HepG2 (cell line): Measurements from ENCODE around the gene MLLT1. TPM values are rescaled to one million over a fixed set of nuclear protein-coding genes. Genes with fewer than 3 reads are reported as not detected.

ENCODE experiments used
- ATAC-seq: fragments of 200-7000 bp; cut with Tn5 transposase; 3 replicates; pipeline ENCODE4 v1.9.1; 2020; ENCODE audit warnings: mild to moderate bottlenecking, moderate library complexity
- BruUV-seq: library from RNA; stranded (reverse); fragments of 400-500 nt; replicated peaks from 2 replicates; lab custom pipeline; 2021; lab: Mats Ljungman, UMichigan
- CTCF ChIA-PET: fragments of 300-600 bp; formaldehyde crosslinking; extraction: SDS; loops from one replicate; lab custom pipeline; 2021; ENCODE audit warnings: low total read pairs, inconsistent platforms, low intra/inter-chr PET ratio; lab: Yijun Ruan, JAX
- POLR2A ChIA-PET: fragments of 350-600 bp; sonication (Branson Sonifier 250); formaldehyde crosslinking; loops from one replicate; lab custom pipeline; 2020; ENCODE audit warnings: antibody characterized with exemption, inconsistent platforms; lab: Yijun Ruan, JAX
- DNase-seq: peaks from one replicate; pipeline ENCODE4 v3.0.0-alpha.2; 2015; ENCODE audit warnings: low spot score
- FAIRE-seq: peaks from 3 replicates; lab custom pipeline; 2011; peaks lifted over from hg19 to GRCh38; lab: Jason Lieb, UNC
- H2AFZ ChIP-seq: one replicate; pipeline ENCODE4 v1.6.1; 2011; ENCODE audit warnings: low read length, inconsistent platforms
- H3K27ac ChIP-seq: fragments of 300-600 bp; 3 replicates; pipeline ENCODE4 v1.8.0; 2011; ENCODE audit warnings: mixed run types, mild to moderate bottlenecking, mixed read lengths, low read length, inconsistent platforms; ENCODE audit not compliant: insufficient read depth; ENCODE audit errors: extremely low read length
- H3K27me3 ChIP-seq, 2 experiments: fragments of 200-600 bp in 1 of 2; 2 replicates in 1 of 2; 3 replicates in 1 of 2; pipeline versions ENCODE4 v1.6.0 to v1.8.0; 2011; ENCODE audit warnings: low read length in 2 of 2, mild to moderate bottlenecking in 2 of 2, moderate library complexity in 2 of 2, inconsistent platforms in 1 of 2; ENCODE audit not compliant: insufficient read depth in 2 of 2, control insufficient read depth in 1 of 2
- H3K36me3 ChIP-seq, 2 experiments: fragments of 200-600 bp in 1 of 2; replicated peaks in 1 of 2; 2 replicates in 1 of 2; 3 replicates in 1 of 2; pipeline versions ENCODE4 v1.5.1 to v1.8.0; 2011; ENCODE audit warnings: low read length in 2 of 2, inconsistent platforms in 1 of 2; ENCODE audit not compliant: insufficient read depth in 2 of 2, control insufficient read depth in 1 of 2
- H3K4me1 ChIP-seq: 2 replicates; pipeline ENCODE4 v1.5.1; 2012; ENCODE audit warnings: low read length, inconsistent platforms; ENCODE audit not compliant: insufficient read depth
- H3K4me2 ChIP-seq: 2 replicates; pipeline ENCODE4 v1.6.0; 2011; ENCODE audit warnings: low read depth, low read length, inconsistent platforms
- H3K4me3 ChIP-seq, 3 experiments: fragments of 200-600 bp in 1 of 3; sonication (generic), shearing (Covaris generic) in 1 of 3; replicated peaks in 1 of 3; 2 replicates each; pipeline ENCODE4 v1.5.1; 2011 to 2016; ENCODE audit warnings: low read length in 3 of 3, inconsistent platforms in 2 of 3, low read depth in 2 of 3, mild to moderate bottlenecking in 2 of 3, control low read depth in 1 of 3, mixed read lengths in 1 of 3; ENCODE audit not compliant: insufficient read depth in 1 of 3
- H3K79me2 ChIP-seq: one replicate; pipeline ENCODE4 v1.6.1; 2011; ENCODE audit warnings: low read length, inconsistent platforms; ENCODE audit not compliant: insufficient read depth
- H3K9ac ChIP-seq: 2 replicates; pipeline ENCODE4 v1.6.0; 2011; ENCODE audit warnings: mild to moderate bottlenecking, low read depth, low read length, inconsistent platforms; ENCODE audit not compliant: insufficient read depth
- H3K9me3 ChIP-seq: 2 replicates; pipeline ENCODE4 v1.5.1; 2012; ENCODE audit warnings: mild to moderate bottlenecking, low read length
- H4K20me1 ChIP-seq: 2 replicates; pipeline ENCODE4 v1.6.0; 2011; ENCODE audit warnings: inconsistent platforms, mild to moderate bottlenecking, low read length, moderate library complexity; ENCODE audit not compliant: insufficient read depth
- ATRX ChIP-seq: sonication (generic); formaldehyde crosslinking; IDR thresholded peaks from 2 replicates; pipeline ENCODE4 v1.4.0; 2020; ENCODE audit warnings: missing genetic modification reagents, borderline replicate concordance
- BRD4 ChIP-seq: sonication (generic); formaldehyde crosslinking; IDR thresholded peaks from 2 replicates; pipeline ENCODE4 v1.4.0; 2020; ENCODE audit warnings: missing genetic modification reagents
- CHD4 ChIP-seq: fragments of 200-600 bp; sonication (generic); IDR thresholded peaks from 2 replicates; pipeline ENCODE4 v1.7.0; 2017; ENCODE audit warnings: mild to moderate bottlenecking, low read length, borderline replicate concordance
- KAT7 ChIP-seq: IDR thresholded peaks from 2 replicates; pipeline ENCODE4 v1.6.1; 2018; ENCODE audit warnings: borderline replicate concordance, missing compliant biosample characterization
- LCORL ChIP-seq, 2 experiments: fragments of 450-650 bp in 1 of 2; sonication (generic) in 1 of 2; formaldehyde crosslinking in 1 of 2; IDR thresholded peaks; 2 replicates each; pipeline versions ENCODE4 v1.5.0 to v1.6.1; 2017 to 2020; ENCODE audit warnings: antibody characterized with exemption in 1 of 2, missing genetic modification reagents in 1 of 2
- MAFK ChIP-seq, 2 experiments: IDR thresholded peaks in 1 of 2; conservative IDR thresholded peaks in 1 of 2; 2 replicates each; pipeline ENCODE4 v1.6.1; 2011; ENCODE audit warnings: improper control_type of control experiment in 2 of 2, low read length in 2 of 2
- MTF1 ChIP-seq: sonication (generic); formaldehyde crosslinking; IDR thresholded peaks from 2 replicates; pipeline ENCODE4 v1.5.0; 2020; ENCODE audit warnings: missing genetic modification reagents
- PHB2 ChIP-seq: fragments of 450-650 bp; IDR thresholded peaks from 2 replicates; pipeline ENCODE4 v1.6.1; 2018; ENCODE audit not compliant: partially characterized antibody
- SP1 ChIP-seq, 2 experiments: fragments of 450-650 bp in 1 of 2; sonication (generic) in 1 of 2; formaldehyde crosslinking in 1 of 2; IDR thresholded peaks; 2 replicates each; pipeline versions ENCODE4 v1.4.0 to v1.6.1; 2016 to 2020; ENCODE audit warnings: missing genetic modification reagents in 1 of 2
- U2AF2 ChIP-seq: fragments of 200-400 bp; formaldehyde crosslinking; IDR thresholded peaks from 2 replicates; pipeline ENCODE4 v1.6.1; 2017; ENCODE audit warnings: low read depth, mild to moderate bottlenecking, low read length
- ZNF180 ChIP-seq: sonication (generic); formaldehyde crosslinking; IDR thresholded peaks from 2 replicates; pipeline ENCODE4 v1.4.0; 2020; ENCODE audit warnings: low read depth, missing genetic modification reagents, borderline replicate concordance
- ZNF343 ChIP-seq: sonication (generic); formaldehyde crosslinking; IDR thresholded peaks from 2 replicates; pipeline ENCODE4 v1.4.0; 2020; ENCODE audit warnings: mild to moderate bottlenecking, missing genetic modification reagents
- WGBS: methylation state at CpG from one replicate; pipeline ENCODE4 v1.1.6; 2017; ENCODE audit warnings: low lambda C conversion rate; 5-methylcytosine and 5-hydroxymethylcytosine counted together
- in situ Hi-C: cut with HindIII; loops from 2 replicates; pipeline ENCODE4 v1.10.0; 2017; ENCODE audit warnings: low pct_unique_long_range_greater_than_20kb; ENCODE audit not compliant: extremely low pct_ligation_motif_present
- intact Hi-C: fragments of 100-400 bp; cut with micrococcal nuclease; formaldehyde crosslinking; loops from one replicate; pipeline ENCODE4 v1.10.0; 2022; ENCODE audit not compliant: unreplicated experiment
- polyA plus RNA-seq, 8 experiments: library from polyadenylated mRNA; depleted of rRNA in 3 of 8; stranded (reverse) in 7 of 8; unstranded in 1 of 8; fragments of >200 nt; fragmentation: Illumina TruSeq in 4 of 8; extraction: Trizol in 4 of 8; gene quantifications; 2 replicates each; pipeline versions ENCODE4 v1.2.1 to v1.2.3, GENCODE V29; 2011 to 2016; ENCODE audit warnings: low read depth in 4 of 8, missing spikeins in 1 of 8, mixed read lengths in 1 of 8; ENCODE audit not compliant: insufficient read depth in 1 of 8
- total RNA-seq, 5 experiments: library from RNA; depleted of rRNA; stranded (reverse); fragments of >200 nt; fragmentation: Illumina TruSeq; extraction: Trizol; gene quantifications; 2 replicates each; pipeline ENCODE4 v1.2.3, GENCODE V29; 2016; ENCODE audit warnings: low read depth in 1 of 5

Gene MLLT1
- total and polyA plus RNA-seq, 2 of the 13 experiments (the other 11 are each of a cell fraction or from before 2014, with no cell fraction given): 11.7 to 12.2 TPM

- H3K4me3 ChIP-seq: no peak overlapping the region
- TF ChIP-seq CHD4 (no peak), ZNF343 (no peak), LCORL (IDR thresholded peaks at IDR 0.05) (no peak), LCORL (CRISPR knock-in tag; IDR thresholded peaks at IDR 0.05) (no peak), SP1 (IDR thresholded peaks at IDR 0.05) (no peak), SP1 (CRISPR knock-in tag; IDR thresholded peaks at IDR 0.05) (no peak), ZNF180 (no peak), MAFK (conservative IDR thresholded peaks at IDR 0.05 in 1 of 2, IDR thresholded peaks at IDR 0.05 in 1 of 2; ENCODE audit: low read length in 2 of 2) (no peak), PHB2 (no peak), U2AF2 (no peak), ATRX (no peak), MTF1 (CRISPR knock-in tag) (no peak), BRD4 (no peak), KAT7 (CRISPR knock-in tag) (no peak)
- TF ChIP-seq, all 625 proteins: peak for 0
- intact Hi-C loops: no loop called here
- peaks cover 23 to 47% of the 10 kb centered on the region in 2 experiments for H3K36me3 ChIP-seq
- WGBS: 96% methylated on average over 9 of the region's 18 CpGs
- no peak overlapping the region for H3K9ac ChIP-seq
- DNase-seq (no peak), FAIRE-seq (no peak), ATAC-seq (no peak)
- H4K20me1 ChIP-seq: no peaks in the 10 kb centered on the region
- no peaks in the 10 kb centered on the region for H3K27me3 ChIP-seq
- no peak overlapping the region for H3K27ac ChIP-seq
- no peaks in the 10 kb centered on the region for H3K79me2 ChIP-seq
- H3K4me2 ChIP-seq: no peak overlapping the region
- BruUV-seq: no TSS peak
- no peaks in the 10 kb centered on the region for H3K9me3 ChIP-seq
- CTCF ChIA-PET: no interaction called here
- in situ Hi-C loops: no loop called here
- H3K4me1 ChIP-seq: no peaks in the 10 kb centered on the region
- H2AFZ ChIP-seq: no peak overlapping the region
- POLR2A ChIA-PET: no interaction called here
These were observed 56.1 kb downstream of the MLLT1 start for GRCh38 chr19:6223461-6224307.
